Measurements from ENCODE around the gene MTHFD2L.

DNA sequence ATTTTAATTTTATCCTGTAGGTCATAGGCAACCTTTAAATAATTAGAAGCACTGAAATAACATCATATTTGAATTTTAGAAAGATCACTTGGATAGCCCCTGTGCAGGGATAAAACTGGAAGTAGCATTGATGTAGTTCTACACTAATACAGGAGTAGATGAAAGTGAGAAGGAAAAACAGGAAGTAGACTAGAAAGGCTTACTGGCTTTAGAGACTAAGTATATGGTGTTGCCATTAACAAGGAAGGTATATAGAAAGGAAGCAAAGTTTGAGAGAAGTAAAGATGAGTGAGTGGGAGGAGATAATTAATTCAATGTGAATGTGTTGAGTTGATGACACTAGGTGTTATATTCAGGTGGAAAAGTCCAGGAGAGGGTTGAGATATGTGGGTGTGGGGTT lies 77.2 kb downstream of the MTHFD2L start:
- TF ChIP-seq, protein P1, sequence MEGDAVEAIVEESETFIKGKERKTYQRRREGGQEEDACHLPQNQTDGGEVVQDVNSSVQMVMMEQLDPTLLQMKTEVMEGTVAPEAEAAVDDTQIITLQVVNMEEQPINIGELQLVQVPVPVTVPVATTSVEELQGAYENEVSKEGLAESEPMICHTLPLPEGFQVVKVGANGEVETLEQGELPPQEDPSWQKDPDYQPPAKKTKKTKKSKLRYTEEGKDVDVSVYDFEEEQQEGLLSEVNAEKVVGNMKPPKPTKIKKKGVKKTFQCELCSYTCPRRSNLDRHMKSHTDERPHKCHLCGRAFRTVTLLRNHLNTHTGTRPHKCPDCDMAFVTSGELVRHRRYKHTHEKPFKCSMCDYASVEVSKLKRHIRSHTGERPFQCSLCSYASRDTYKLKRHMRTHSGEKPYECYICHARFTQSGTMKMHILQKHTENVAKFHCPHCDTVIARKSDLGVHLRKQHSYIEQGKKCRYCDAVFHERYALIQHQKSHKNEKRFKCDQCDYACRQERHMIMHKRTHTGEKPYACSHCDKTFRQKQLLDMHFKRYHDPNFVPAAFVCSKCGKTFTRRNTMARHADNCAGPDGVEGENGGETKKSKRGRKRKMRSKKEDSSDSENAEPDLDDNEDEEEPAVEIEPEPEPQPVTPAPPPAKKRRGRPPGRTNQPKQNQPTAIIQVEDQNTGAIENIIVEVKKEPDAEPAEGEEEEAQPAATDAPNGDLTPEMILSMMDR (IDR thresholded peaks at IDR 0.05; ENCODE audit: poor library complexity), result no peak
- TF ChIP-seq EZH2 (IDR thresholded peaks at IDR 0.05; ENCODE audit: borderline replicate concordance) (no peak), EZH2phosphoT487 (IDR thresholded peaks at IDR 0.05; ENCODE audit: low read depth, severe bottlenecking, unreplicated experiment) (no peak)
